Ovary (tissue), 9 donors: ENCODE results near the gene APBA2. TPM values are rescaled to one million over a fixed set of nuclear protein-coding genes. Genes with fewer than 3 reads are reported as not detected.

Experiments
- DNase-seq, 5 donors: peaks; one replicate each; pipeline ENCODE4 v3.0.0-alpha.2; 2019 to 2020
- H3K27ac ChIP-seq, 2 donors: fragments of 200-600 bp; one replicate each; pipeline versions ENCODE4 v1.5.1 to v1.8.0; 2019 to 2022
- H3K27me3 ChIP-seq: fragments of 200-600 bp; one replicate; pipeline ENCODE4 v1.8.0; 2022
- H3K36me3 ChIP-seq: fragments of 200-600 bp; sonication (generic); one replicate; pipeline ENCODE4 v1.5.1; 2019
- H3K4me1 ChIP-seq: one replicate; pipeline ENCODE4 v1.8.1; 2013; ENCODE audit warnings: mild to moderate bottlenecking, moderate library complexity; ENCODE audit not compliant: insufficient read depth
- H3K4me3 ChIP-seq: fragments of 200-600 bp; sonication (generic); one replicate; pipeline ENCODE4 v1.5.1; 2017
- H3K9me3 ChIP-seq, 2 donors: fragments of 200-600 bp in 1 of 2; sonication (generic) in 1 of 2; one replicate each; pipeline versions ENCODE4 v1.5.1 to v1.8.1; 2013 to 2019; ENCODE audit warnings: mild to moderate bottlenecking in 1 of 2, moderate library complexity in 1 of 2
- CTCF ChIP-seq, 3 donors: fragments of 450-650 bp in 2 of 3; fragments of 200-600 bp in 1 of 3; IDR thresholded peaks; one replicate each; pipeline versions ENCODE4 v1.5.1 to v1.8.0; 2016 to 2022; ENCODE audit warnings: antibody characterized with exemption in 3 of 3, mild to moderate bottlenecking in 1 of 3
- EP300 ChIP-seq: sonication (generic); formaldehyde crosslinking; IDR thresholded peaks from one replicate; pipeline ENCODE4 v1.6.1; 2017; ENCODE audit warnings: antibody characterized with exemption
- POLR2A ChIP-seq: fragments of 450-650 bp; IDR thresholded peaks from one replicate; pipeline ENCODE4 v1.6.1; 2017; ENCODE audit warnings: antibody characterized with exemption, mild to moderate bottlenecking, moderate library complexity
- WGBS, 3 donors: extraction: QIAGEN DNeasy Blood & Tissue Kit in 1 of 3; methylation state at CpG; one replicate each; pipeline versions ENCODE4 v1.1.5 to v1.1.7; 2013 to 2017; 5-methylcytosine and 5-hydroxymethylcytosine counted together
- intact Hi-C, 4 donors: fragments of 100-400 bp; cut with DNase I; formaldehyde crosslinking; loops; one replicate each; pipeline versions ENCODE4 v1.11.0 to v1.15.1; 2022 to 2023
- polyA plus RNA-seq, 2 donors: library from polyadenylated mRNA; stranded (reverse); fragments of 200-250 nt in 1 of 2; fragments of 350-450 nt in 1 of 2; fragmentation: Illumina TruSeq in 1 of 2; extraction: RNeasy Lipid Tissue Mini Kit (QIAGEN cat#74804) in 1 of 2; gene quantifications; one replicate each; pipeline ENCODE4 v1.2.3, GENCODE V29; 2013 to 2014
- total RNA-seq, 7 donors: library from RNA; depleted of rRNA in 2 of 7; stranded (reverse); fragments of >200 nt in 2 of 7; fragmentation: NEBNext Ultra II Directional in 3 of 7; extraction: Animal tissue kit (Norgen Biotek cat#: 25700) in 3 of 7; gene quantifications; one replicate each; pipeline versions ENCODE4 v1.1.0 to v1.2.4, GENCODE V29; 2016 to 2023
- donor health status: DM: no; HTN: no; CAD: no; lungs with moderate emphysema.
- donor health status: DM: no; HTN: no; CAD: no.
- donor health status: Bipolar disorder and iron deficiency.
- donor health status: DM: yes; HTN: yes; CAD: no.
- donor health status: DM: no; HTN: no; CAD: no.
- donor health status: DM: yes; HTN: yes; CAD: no.

The APBA2 gene
- total and polyA plus RNA-seq, 9 donors = 0.53 to 3.1 (median 1.4) TPM

GRCh38 chr15:29106116-29106515 lies 220.3 kb downstream of the APBA2 start:
- 80 to 97% (median 93%) methylated on average over 4 of the region's 4 CpGs for WGBS, 3 donors
- Histone ChIP-seq H3K27me3 (no peaks in the 10 kb centered on the region), H3K4me3 (no peak overlapping the region), H3K27ac (no peak overlapping the region), H3K9me3 (no peaks in the 10 kb centered on the region), H3K36me3 (no peaks in the 10 kb centered on the region), H3K4me1 (no peaks in the 10 kb centered on the region)
- intact Hi-C loops = no loop called here
- no peak for DNase-seq
- TF ChIP-seq CTCF (IDR thresholded peaks at IDR 0.05) (no peak), EP300 (no peak), POLR2A (no peak)

- no peak overlapping the region for H3K4me3 ChIP-seq
- no peaks in the 10 kb centered on the region for H3K27me3 ChIP-seq
- no peak for DNase-seq
- TF ChIP-seq CTCF (IDR thresholded peaks at IDR 0.05) = no peak
- TF ChIP-seq POLR2A = no peak
- TF ChIP-seq EP300 = no peak
- H3K9me3 ChIP-seq = no peaks in the 10 kb centered on the region
- intact Hi-C loops = no loop called here
- no peaks in the 10 kb centered on the region for H3K4me1 ChIP-seq
- 85 to 91% (median 87%) methylated on average over 13 to 21 of the region's 21 CpGs for WGBS, 3 donors
- no peaks in the 10 kb centered on the region for H3K36me3 ChIP-seq
- H3K27ac ChIP-seq = no peak overlapping the region
Observed at GRCh38 chr15:29106551-29107290, 220.9 kb downstream of the APBA2 start.

- Histone ChIP-seq H3K36me3 (no peaks in the 10 kb centered on the region), H3K27ac (no peak overlapping the region), H3K27me3 (no peaks in the 10 kb centered on the region), H3K9me3 (no peaks in the 10 kb centered on the region), H3K4me1 (no peaks in the 10 kb centered on the region), H3K4me3 (no peak overlapping the region)
- 85 to 92% (median 87%) methylated on average over 14 to 19 of the region's 19 CpGs for WGBS, 3 donors
- TF ChIP-seq EP300 = no peak
- TF ChIP-seq POLR2A = no peak
- DNase-seq = no peak
- intact Hi-C loops = no loop called here
Observed at GRCh38 chr15:29107291-29107890, 221.6 kb downstream of the APBA2 start.

GRCh38 chr15:29107971-29108645 lies 222.3 kb downstream of the APBA2 start:
- 86 to 92% (median 87%) methylated on average over 15 of the region's 15 CpGs for WGBS, 3 donors
- no peak for DNase-seq
- H3K27me3 ChIP-seq = no peaks in the 10 kb centered on the region
- H3K4me1 ChIP-seq = no peaks in the 10 kb centered on the region
- TF ChIP-seq EP300 = no peak
- no peak for TF ChIP-seq CTCF (IDR thresholded peaks at IDR 0.05)
- no peak for TF ChIP-seq POLR2A
- no peaks in the 10 kb centered on the region for H3K9me3 ChIP-seq
- intact Hi-C loops = no loop called here
- H3K4me3 ChIP-seq = no peak overlapping the region
- H3K27ac ChIP-seq = no peak overlapping the region
- no peaks in the 10 kb centered on the region for H3K36me3 ChIP-seq
